ENCODE results near the gene SLCO2A1. TPM values are rescaled to one million over a fixed set of nuclear protein-coding genes. Genes with fewer than 3 reads are reported as not detected.

The SLCO2A1 gene
- total and polyA plus RNA-seq, 2 of the 4 experiments (the other 2 are of a cell fraction): under 0.01 to 1.5 TPM

DNA sequence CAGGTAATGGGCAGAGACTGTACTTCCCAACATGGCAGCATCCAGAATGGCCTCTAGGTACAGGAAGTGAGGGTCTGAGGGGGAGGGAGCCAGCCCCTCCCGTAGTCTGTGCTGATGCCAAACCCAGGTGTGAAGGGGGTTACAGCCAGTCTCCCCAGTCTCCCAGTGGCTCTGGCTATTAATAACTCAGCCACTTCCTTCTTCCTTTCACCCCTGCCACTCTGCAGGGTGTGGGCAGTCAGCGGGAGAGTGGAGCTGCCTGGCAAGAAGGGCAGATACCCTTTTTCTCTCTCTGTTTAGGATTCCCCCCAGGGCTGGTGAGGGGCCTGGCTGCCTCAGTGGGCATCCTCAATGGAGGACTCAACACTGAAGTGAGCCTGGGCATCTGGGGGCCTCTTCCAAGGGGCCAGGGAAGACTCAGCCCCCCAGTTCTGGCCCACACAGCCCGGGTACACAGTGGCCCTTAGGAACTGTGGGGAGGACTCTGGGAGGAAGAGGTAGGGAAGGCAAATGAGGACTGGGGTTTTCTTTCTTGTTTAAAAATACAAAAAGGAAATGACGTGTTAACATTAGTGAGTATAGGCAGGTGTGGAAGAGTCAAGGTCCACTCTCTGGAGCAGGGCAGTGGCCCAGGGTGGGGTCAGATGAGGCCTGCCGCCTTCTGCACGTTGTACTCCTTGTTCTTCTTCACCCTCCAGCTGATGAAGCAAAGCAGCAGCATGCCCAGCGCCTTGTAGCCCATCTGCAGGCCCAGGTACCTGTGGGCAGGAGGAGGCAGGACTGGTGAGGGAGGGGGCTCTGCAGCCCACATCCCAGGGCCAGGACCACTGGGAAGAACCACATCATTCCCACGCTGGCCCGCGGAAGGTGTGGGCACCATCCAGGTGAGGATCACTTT is 95.4 kb downstream of the SLCO2A1 start:
- Histone ChIP-seq H2AK5ac (ENCODE audit: low read depth, low read length) (peak overlapping the region; percentile 18; the same call in 1 of the 2 replicates), H3K4ac (ENCODE audit: low read depth, low read length) (no peak overlapping the region), H4K8ac (ENCODE audit: low read depth in 2 of 2, low read length in 2 of 2) (no peak overlapping the region), H3K9me1 (ENCODE audit: insufficient read depth, low read length) (peaks cover 3% of the 10 kb centered on the region; the same call in 1 of the 2 replicates), H3K4me1 (ENCODE audit: control insufficient read depth, insufficient read depth, low read length) (peaks cover 4% of the 10 kb centered on the region), H4K91ac (ENCODE audit: insufficient read depth, low read depth, low read length) (no peak overlapping the region), H3K23ac (ENCODE audit: low read depth, low read length) (no peak overlapping the region), H3K56ac (ENCODE audit: extremely low read depth, insufficient read depth, low read length) (no peak overlapping the region), H3K27ac (ENCODE audit: insufficient read depth, low read length) (no peak overlapping the region), H2BK20ac (ENCODE audit: low read depth, low read length) (no peak overlapping the region), H3K18ac (ENCODE audit: low read depth, low read length) (no peak overlapping the region), H3K14ac (replicated peaks; ENCODE audit: low read depth, low read length) (no peak overlapping the region), H3K79me1 (ENCODE audit: low read depth in 1 of 2, low read length in 2 of 2) (no peaks in the 10 kb centered on the region), H3K4me2 (ENCODE audit: low read depth, low read length) (no peak overlapping the region), H3K36me3 (ENCODE audit: control insufficient read depth, insufficient read depth, low read length) (no peaks in the 10 kb centered on the region), H2AK9ac (replicated peaks; ENCODE audit: low read depth, low read length, poor library complexity) (no peak overlapping the region), H2BK5ac (ENCODE audit: low read depth, low read length, poor library complexity, severe bottlenecking) (no peak overlapping the region), H3K27me3 (ENCODE audit: control insufficient read depth, insufficient read depth, low read length) (no peaks in the 10 kb centered on the region; the same call in 1 of the 2 replicates), H2BK15ac (ENCODE audit: low read depth, low read length) (no peak overlapping the region), H2AFZ (replicated peaks; ENCODE audit: low read length, poor library complexity) (peak overlapping the region; percentile 6), H3K9me3 (ENCODE audit: control insufficient read depth, insufficient read depth, low read length) (no peaks in the 10 kb centered on the region), H4K5ac (ENCODE audit: low read depth, low read length) (no peak overlapping the region), H3K9ac (ENCODE audit: low read depth, low read length) (no peak overlapping the region), H3K4me3 (ENCODE audit: insufficient read depth, low read depth, low read length) (no peak overlapping the region), H2BK120ac (ENCODE audit: low read depth, low read length) (no peak overlapping the region), H4K20me1 (ENCODE audit: insufficient read depth, low read length) (no peaks in the 10 kb centered on the region)
- 100% methylated on average over 1 of the region's 10 CpGs; no CpG with 5 or more reads in 1 of the 2 experiments for WGBS, 2 experiments (ENCODE audit: extremely low coverage in 2 of 2, insufficient read length in 1 of 2)
- dilution Hi-C loops (cut with HindIII; ENCODE audit: low sequenced_read_pairs, unreplicated experiment) (no loop called here), in situ Hi-C loops (cut with MboI; ENCODE audit: low sequenced_read_pairs) (loop anchor here (5.0 to 25.0 kb wide), 4 partner anchors 278 to 1197 kb away; partner anchors contain the start of genes ANAPC13 and CEP63), intact Hi-C loops (cut with micrococcal nuclease) (loop anchor here (5.0 to 10.0 kb wide), 3 partner anchors 128 to 550 kb away; partner anchors contain the start of genes ANAPC13 and CEP63)
- ChIA-PET POLR2A (ENCODE audit: unreplicated experiment) (no interaction called here), CTCF (interaction anchor here (0.6 to 1.5 kb wide), 2 partner anchors 278 to 358 kb away, joined by 5 to 7 read pairs; no protein-coding TSS in a partner anchor)
- DNase-seq (no peak), ATAC-seq (ENCODE audit: low read depth) (no peak)
- BruUV-seq (replicated peaks): no TSS peak
- TF ChIP-seq MAZ (IDR thresholded peaks at IDR 0.05; ENCODE audit: borderline replicate concordance, low read depth, low read length) (no peak), RAD21 (IDR thresholded peaks at IDR 0.05; ENCODE audit: low read length) (no peak), FOS (IDR thresholded peaks at IDR 0.05; ENCODE audit: low read depth, low read length) (no peak), POLR2A (IDR thresholded peaks at IDR 0.05; ENCODE audit: low read depth, low read length) (no peak), NFE2L2 (IDR thresholded peaks at IDR 0.05; ENCODE audit: low read depth, low read length) (no peak), CHD1 (IDR thresholded peaks at IDR 0.05; ENCODE audit: low read depth, low read length) (no peak), MAFK (IDR thresholded peaks at IDR 0.05; ENCODE audit: low read depth, low read length) (no peak), MXI1 (IDR thresholded peaks at IDR 0.05; ENCODE audit: borderline replicate concordance, low read depth, low read length) (no peak), CEBPB (IDR thresholded peaks at IDR 0.05; ENCODE audit: low read depth, low read length) (no peak), BHLHE40 (IDR thresholded peaks at IDR 0.05; ENCODE audit: low read depth, low read length) (no peak), RCOR1 (IDR thresholded peaks at IDR 0.05; ENCODE audit: insufficient replicate concordance, low read length) (no peak), SMC3 (IDR thresholded peaks at IDR 0.05; ENCODE audit: low read depth, low read length) (no peak)
- TF ChIP-seq, protein P1, sequence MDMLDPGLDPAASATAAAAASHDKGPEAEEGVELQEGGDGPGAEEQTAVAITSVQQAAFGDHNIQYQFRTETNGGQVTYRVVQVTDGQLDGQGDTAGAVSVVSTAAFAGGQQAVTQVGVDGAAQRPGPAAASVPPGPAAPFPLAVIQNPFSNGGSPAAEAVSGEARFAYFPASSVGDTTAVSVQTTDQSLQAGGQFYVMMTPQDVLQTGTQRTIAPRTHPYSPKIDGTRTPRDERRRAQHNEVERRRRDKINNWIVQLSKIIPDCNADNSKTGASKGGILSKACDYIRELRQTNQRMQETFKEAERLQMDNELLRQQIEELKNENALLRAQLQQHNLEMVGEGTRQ (IDR thresholded peaks at IDR 0.05; ENCODE audit: low read depth, low read length): no peak
- TF ChIP-seq, protein P2, sequence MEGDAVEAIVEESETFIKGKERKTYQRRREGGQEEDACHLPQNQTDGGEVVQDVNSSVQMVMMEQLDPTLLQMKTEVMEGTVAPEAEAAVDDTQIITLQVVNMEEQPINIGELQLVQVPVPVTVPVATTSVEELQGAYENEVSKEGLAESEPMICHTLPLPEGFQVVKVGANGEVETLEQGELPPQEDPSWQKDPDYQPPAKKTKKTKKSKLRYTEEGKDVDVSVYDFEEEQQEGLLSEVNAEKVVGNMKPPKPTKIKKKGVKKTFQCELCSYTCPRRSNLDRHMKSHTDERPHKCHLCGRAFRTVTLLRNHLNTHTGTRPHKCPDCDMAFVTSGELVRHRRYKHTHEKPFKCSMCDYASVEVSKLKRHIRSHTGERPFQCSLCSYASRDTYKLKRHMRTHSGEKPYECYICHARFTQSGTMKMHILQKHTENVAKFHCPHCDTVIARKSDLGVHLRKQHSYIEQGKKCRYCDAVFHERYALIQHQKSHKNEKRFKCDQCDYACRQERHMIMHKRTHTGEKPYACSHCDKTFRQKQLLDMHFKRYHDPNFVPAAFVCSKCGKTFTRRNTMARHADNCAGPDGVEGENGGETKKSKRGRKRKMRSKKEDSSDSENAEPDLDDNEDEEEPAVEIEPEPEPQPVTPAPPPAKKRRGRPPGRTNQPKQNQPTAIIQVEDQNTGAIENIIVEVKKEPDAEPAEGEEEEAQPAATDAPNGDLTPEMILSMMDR (conservative IDR thresholded peaks at IDR 0.05; ENCODE audit: low read depth, low read length): no peak
